Tibial artery (tissue), 4 donors: ENCODE results near the gene USP10.

Experiments used
- DNase-seq, 2 donors: peaks; one replicate each; pipeline ENCODE4 v3.0.0-alpha.2; 2019
- H3K27ac ChIP-seq, 2 donors: fragments of 200-600 bp; sonication (generic) in 1 of 2; 1 replicate in 1 of 2; 2 replicates in 1 of 2; pipeline ENCODE4 v1.5.1; 2018 to 2019; ENCODE audit warnings: mild to moderate bottlenecking in 1 of 2
- H3K27me3 ChIP-seq, 2 donors: fragments of 200-600 bp; sonication (generic) in 1 of 2; one replicate each; pipeline versions ENCODE4 v1.5.1 to v1.6.0; 2016 to 2019
- H3K36me3 ChIP-seq, 3 donors: fragments of 200-600 bp; sonication (generic) in 2 of 3; one replicate each; pipeline ENCODE4 v1.5.1; 2016 to 2019; ENCODE audit warnings: mild to moderate bottlenecking in 2 of 3
- H3K4me1 ChIP-seq, 4 donors: fragments of 200-600 bp; sonication (generic) in 2 of 4; 1 replicate in 3 of 4; 2 replicates in 1 of 4; pipeline ENCODE4 v1.5.1; 2016 to 2019
- H3K4me3 ChIP-seq, 2 donors: fragments of 200-600 bp; sonication (generic) in 1 of 2; 1 replicate in 1 of 2; 2 replicates in 1 of 2; pipeline ENCODE4 v1.5.1; 2018 to 2019; ENCODE audit warnings: mild to moderate bottlenecking in 2 of 2
- H3K9me3 ChIP-seq, 3 donors: fragments of 200-600 bp; sonication (generic) in 1 of 3; one replicate each; pipeline ENCODE4 v1.5.1; 2016 to 2019
- CTCF ChIP-seq, 2 experiments: fragments of 200-600 bp in 1 of 2; fragments of 450-650 bp in 1 of 2; IDR thresholded peaks; one replicate each; pipeline ENCODE4 v1.5.1; 2017 to 2019; ENCODE audit warnings: antibody characterized with exemption in 2 of 2, mild to moderate bottlenecking in 1 of 2, moderate library complexity in 1 of 2
- intact Hi-C: fragments of 100-400 bp; cut with DNase I; formaldehyde crosslinking; loops from one replicate; pipeline ENCODE4 v1.15.0; 2023; ENCODE audit warnings: low total_unique reads

The USP10 gene

GRCh38 chr16:84828322-84828721 is 128.5 kb downstream of the USP10 start:
- no peaks in the 10 kb centered on the region for H3K36me3 ChIP-seq
- DNase-seq, result no peak
- H3K27me3 ChIP-seq, result peaks cover 0 to 6% of the 10 kb centered on the region in 2 donors
- intact Hi-C loops, result no loop called here
- no peaks in the 10 kb centered on the region for H3K9me3 ChIP-seq
- peak overlapping the region; percentile 74 to 85 for H3K27ac ChIP-seq
- H3K4me3 ChIP-seq, result no peak overlapping the region
- H3K4me1 ChIP-seq, result peaks cover 0 to 60% (median 10%) of the 10 kb centered on the region in 4 donors
- TF ChIP-seq CTCF (IDR thresholded peaks at IDR 0.05), result no peak
